Stimulated activated memory B cell treated with anti-CD40 and anti-IgM and Interleukin-4, amounts not matched to agents 10 μg/mL and 1 μg/mL and 100 μg/mL, for 72 hours (primary cell): ENCODE measurements around the gene OPCML.

ENCODE experiments used
- ATAC-seq: fragments of 150-1000 bp; cut with Tn5 transposase; 2 replicates; pipeline ENCODE4 v1.10.0; 2021
- H3K27ac Mint-ChIP-seq: one replicate; pipeline ENCODE4 v1.8.0; 2022; ENCODE audit warnings: mild to moderate bottlenecking, mixed read lengths
- H3K27me3 Mint-ChIP-seq: one replicate; pipeline ENCODE4 v1.8.0; 2022; ENCODE audit warnings: mixed read lengths
- H3K36me3 Mint-ChIP-seq: one replicate; pipeline ENCODE4 v1.8.0; 2022; ENCODE audit warnings: mixed read lengths
- H3K4me1 Mint-ChIP-seq: one replicate; pipeline ENCODE4 v1.8.0; 2022; ENCODE audit warnings: mixed read lengths
- H3K4me3 Mint-ChIP-seq: one replicate; pipeline ENCODE4 v1.8.0; 2022; ENCODE audit warnings: mild to moderate bottlenecking, moderate library complexity, mixed read lengths
- H3K9me3 Mint-ChIP-seq: one replicate; pipeline ENCODE4 v1.8.0; 2022; ENCODE audit warnings: mixed read lengths

The OPCML gene

DNA sequence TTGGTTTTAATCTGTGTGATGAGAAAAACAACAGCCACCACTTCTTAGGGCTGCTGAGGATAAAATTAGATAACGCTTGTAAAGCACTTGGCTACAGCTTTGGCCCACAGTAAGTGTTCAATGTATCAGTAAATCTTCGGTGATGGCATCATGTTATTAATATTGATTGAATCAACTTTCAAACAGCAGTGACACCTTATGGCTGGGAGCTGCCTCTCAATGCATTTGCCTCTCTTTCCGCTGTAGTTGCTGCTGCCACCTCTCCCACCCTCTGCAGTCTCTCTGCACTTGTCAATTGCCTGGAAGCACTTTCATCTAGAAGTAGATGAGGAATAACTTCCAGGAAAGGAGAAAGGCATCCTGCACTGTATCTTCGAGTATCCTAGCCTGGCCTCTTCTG, 491.1 kb downstream of the OPCML start:
- Mint-ChIP-seq H3K4me1 (no peaks in the 10 kb centered on the region), H3K27ac (no peak overlapping the region), H3K36me3 (no peaks in the 10 kb centered on the region), H3K9me3 (peaks cover 11% of the 10 kb centered on the region), H3K27me3 (no peaks in the 10 kb centered on the region), H3K4me3 (no peak overlapping the region)
- ATAC-seq, result no peak

DNA sequence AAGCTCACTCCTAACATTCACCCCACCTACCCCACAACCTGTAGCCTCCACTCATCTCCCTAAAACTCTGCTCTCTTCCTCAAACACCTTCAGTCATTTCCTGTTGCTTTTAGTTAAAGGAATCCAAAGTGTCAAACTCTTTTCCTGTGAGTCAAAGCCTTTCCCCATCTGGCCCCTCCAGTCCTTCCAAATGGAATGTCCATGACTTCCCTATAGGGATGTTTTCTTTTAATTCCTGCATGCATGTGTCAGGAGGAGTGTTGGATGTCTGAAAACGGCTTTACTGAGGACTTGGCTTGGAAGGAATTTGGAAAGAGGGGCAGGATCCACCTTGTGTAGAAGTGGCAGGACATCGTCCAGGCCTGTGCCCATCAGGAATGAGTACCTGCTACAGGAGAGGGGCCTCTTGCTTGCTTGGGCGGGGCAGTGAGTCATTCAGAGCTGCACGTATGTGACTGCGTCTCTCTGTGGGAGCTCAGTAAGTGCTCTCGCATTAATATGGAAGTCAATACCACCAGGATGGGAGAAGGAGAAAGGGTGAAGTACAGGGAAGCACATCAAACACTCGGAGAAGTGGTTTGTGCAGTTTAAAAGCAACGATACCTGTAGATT, 491.9 kb downstream of the OPCML start:
- ATAC-seq, result no peak
- Mint-ChIP-seq H3K27me3 (no peaks in the 10 kb centered on the region), H3K4me1 (no peaks in the 10 kb centered on the region), H3K9me3 (peaks cover 11% of the 10 kb centered on the region), H3K4me3 (no peak overlapping the region), H3K27ac (no peak overlapping the region), H3K36me3 (no peaks in the 10 kb centered on the region)

DNA sequence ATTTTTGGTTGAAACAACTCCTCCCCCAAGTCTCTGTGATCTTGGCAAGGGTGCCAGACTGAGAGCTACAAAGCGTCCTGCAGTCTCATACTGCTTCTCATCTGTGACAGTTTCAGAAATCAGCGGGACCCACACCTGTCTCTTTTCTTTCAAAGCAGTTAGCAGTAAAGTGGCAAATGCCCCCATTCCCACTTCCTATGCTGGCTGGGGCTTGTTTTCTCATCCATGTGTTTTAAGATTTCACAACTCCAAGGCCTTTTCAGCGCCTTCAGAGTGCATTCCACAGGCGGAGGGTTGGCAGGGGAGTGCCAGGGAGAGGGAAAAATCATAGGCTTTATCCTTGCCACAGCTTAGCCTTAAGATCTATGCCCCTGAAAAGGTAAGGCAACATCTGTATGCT, 493.5 kb downstream of the OPCML start:
- Mint-ChIP-seq H3K4me3 (no peak overlapping the region), H3K27me3 (no peaks in the 10 kb centered on the region), H3K4me1 (no peaks in the 10 kb centered on the region), H3K36me3 (no peaks in the 10 kb centered on the region), H3K27ac (no peak overlapping the region), H3K9me3 (peaks cover 9% of the 10 kb centered on the region)
- no peak for ATAC-seq

DNA sequence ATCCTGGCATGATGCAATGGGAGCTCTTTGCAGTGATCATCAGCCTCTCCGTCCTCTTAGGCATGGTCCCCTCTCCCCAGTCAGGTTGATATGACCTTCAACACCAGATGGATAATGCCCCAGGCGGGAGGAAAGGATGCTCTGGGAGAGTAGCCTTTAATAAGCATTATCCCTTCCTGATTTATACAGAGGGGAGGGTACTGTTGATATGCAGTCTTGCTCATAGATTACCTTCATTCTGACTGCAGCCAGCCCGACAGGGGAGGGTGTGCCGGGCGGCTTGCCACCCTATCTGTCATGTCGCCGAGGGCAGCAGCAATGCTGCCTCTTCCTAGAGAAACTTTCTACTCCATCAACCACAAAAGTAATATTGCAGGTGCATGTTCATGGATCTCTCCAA, 497.4 kb downstream of the OPCML start:
- Mint-ChIP-seq H3K27ac (no peak overlapping the region), H3K36me3 (no peaks in the 10 kb centered on the region), H3K4me1 (no peaks in the 10 kb centered on the region), H3K4me3 (no peak overlapping the region), H3K9me3 (peaks cover 10% of the 10 kb centered on the region), H3K27me3 (no peaks in the 10 kb centered on the region)
- ATAC-seq, result no peak

DNA sequence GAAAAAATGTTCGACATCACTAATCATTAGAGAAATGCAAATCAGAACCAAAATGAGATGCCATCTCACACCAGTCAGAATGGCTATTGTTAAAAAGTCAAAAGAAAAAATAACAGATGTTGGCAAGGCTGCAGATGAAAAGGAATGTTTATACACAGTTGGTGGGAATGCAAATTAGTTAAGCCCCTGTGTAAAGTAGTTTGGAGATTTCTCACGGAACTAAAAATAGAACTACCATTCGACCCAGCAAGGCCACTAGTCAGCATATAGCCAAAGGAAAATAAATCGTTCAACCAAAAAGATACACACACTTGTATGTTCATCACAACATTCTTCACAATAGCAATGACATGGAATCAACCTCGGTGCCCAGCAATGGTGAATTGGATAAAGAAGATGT, 503.2 kb downstream of the OPCML start:
- Mint-ChIP-seq H3K36me3 (no peaks in the 10 kb centered on the region), H3K27ac (no peak overlapping the region), H3K4me3 (no peak overlapping the region), H3K9me3 (peaks cover 10% of the 10 kb centered on the region), H3K4me1 (no peaks in the 10 kb centered on the region), H3K27me3 (no peaks in the 10 kb centered on the region)
- no peak for ATAC-seq

DNA sequence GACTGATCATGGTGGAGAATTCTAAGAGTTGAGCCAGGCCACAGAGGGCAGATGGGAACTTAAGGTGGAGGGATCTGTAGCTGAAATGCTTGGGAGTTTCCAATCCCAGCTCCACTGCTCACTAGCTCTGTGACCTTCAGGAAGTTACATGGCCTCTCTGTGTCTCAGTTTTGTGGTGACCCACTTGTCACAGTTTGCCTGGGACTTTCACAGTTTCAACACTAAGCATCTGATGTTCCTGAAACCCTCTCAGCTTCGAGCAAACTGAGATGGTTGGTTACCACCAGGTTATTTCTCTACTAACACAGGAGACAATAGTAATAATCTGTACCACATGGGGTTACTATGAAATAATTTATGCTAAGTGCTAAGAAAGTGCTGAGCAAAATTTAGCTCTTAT, 505.3 kb downstream of the OPCML start:
- Mint-ChIP-seq H3K27ac (no peak overlapping the region), H3K9me3 (peaks cover 12% of the 10 kb centered on the region), H3K4me1 (no peaks in the 10 kb centered on the region), H3K36me3 (no peaks in the 10 kb centered on the region), H3K4me3 (no peak overlapping the region), H3K27me3 (no peaks in the 10 kb centered on the region)
- no peak for ATAC-seq

DNA sequence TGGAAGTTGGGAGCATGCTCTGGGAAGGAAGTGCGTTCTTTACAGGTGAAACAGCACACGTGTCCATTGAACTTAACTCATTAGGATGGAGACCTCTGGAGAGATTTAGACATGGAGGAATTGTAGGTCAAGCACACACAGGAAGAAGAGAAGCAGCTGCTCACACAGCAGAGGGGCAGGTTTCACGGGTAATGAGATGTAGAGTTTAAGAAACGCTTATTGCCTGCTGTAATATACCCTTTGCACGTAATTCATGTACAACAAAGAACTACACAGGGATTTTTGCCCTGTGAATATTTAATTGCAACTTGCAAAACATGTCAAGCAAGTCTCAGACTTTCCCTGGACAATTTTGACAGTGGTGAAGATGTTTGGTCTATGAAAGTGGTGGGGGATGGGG, 508.0 kb downstream of the OPCML start:
- ATAC-seq, result no peak
- H3K36me3 Mint-ChIP-seq, result no peaks in the 10 kb centered on the region
- H3K9me3 Mint-ChIP-seq, result peaks cover 3% of the 10 kb centered on the region
- H3K4me1 Mint-ChIP-seq, result no peaks in the 10 kb centered on the region
- no peak overlapping the region for H3K27ac Mint-ChIP-seq
- H3K27me3 Mint-ChIP-seq, result no peaks in the 10 kb centered on the region
- no peak overlapping the region for H3K4me3 Mint-ChIP-seq

DNA sequence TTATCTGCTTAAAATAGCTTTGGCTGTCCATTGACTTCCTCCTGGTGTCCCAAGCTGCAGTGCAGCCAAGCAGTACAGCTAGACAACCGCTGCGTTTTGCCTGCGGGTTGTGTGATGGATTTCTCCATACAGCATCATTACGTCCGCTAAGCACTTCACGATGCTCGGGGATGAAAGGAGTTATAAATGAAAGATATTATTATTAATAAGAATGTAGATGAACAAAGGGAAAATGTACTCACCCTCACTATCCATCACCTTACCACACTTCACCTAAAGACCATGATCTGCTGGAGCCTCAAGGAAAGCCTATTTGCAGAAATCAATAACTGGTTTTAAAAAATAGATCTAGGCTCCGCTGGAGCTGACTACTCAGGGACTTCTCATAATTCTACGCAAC, 509.1 kb downstream of the OPCML start:
- Mint-ChIP-seq H3K27me3 (no peaks in the 10 kb centered on the region), H3K4me1 (no peaks in the 10 kb centered on the region), H3K36me3 (no peaks in the 10 kb centered on the region), H3K9me3 (peaks cover 3% of the 10 kb centered on the region), H3K4me3 (no peak overlapping the region), H3K27ac (no peak overlapping the region)
- no peak for ATAC-seq

DNA sequence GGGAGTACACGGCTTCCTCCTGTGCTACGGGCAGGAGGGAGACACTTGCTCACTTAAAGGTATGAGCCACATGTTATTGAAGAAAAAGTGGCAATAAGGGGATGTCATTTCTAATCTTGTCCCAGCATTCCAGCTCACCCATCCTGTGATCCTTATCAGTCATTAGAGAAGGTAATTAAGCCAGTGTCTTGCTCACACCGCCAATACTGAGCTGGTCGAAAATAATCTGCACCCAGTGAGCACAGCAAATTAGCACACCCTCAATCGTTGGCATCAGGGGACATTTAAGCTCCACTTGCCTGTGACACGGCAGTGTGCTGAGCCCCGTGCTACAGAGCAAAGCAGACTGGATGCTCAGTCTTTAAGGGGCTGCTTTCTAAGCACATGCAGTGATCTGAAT, 510.7 kb downstream of the OPCML start:
- no peaks in the 10 kb centered on the region for H3K27me3 Mint-ChIP-seq
- H3K27ac Mint-ChIP-seq, result no peak overlapping the region
- no peaks in the 10 kb centered on the region for H3K4me1 Mint-ChIP-seq
- no peak overlapping the region for H3K4me3 Mint-ChIP-seq
- no peak for ATAC-seq
- no peaks in the 10 kb centered on the region for H3K36me3 Mint-ChIP-seq
- H3K9me3 Mint-ChIP-seq, result peaks cover 3% of the 10 kb centered on the region

DNA sequence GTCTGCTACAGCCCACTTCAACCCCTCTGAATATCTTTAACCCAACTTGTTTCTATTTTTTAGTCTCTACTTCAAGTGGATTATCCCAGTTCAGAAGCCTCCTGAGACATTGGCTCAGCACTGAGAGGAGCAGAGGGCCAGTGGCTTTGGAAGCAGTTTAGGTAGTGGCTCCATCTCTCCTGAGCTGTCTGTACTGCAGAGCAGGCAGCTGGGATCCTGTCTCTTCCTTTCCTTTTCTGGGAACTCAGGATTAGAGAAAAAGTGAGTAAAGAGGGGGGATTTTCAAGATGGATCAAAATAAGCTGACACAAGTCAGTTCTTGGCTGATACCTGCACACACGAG, 512.0 kb downstream of the OPCML start:
- ATAC-seq, result no peak
- no peaks in the 10 kb centered on the region for H3K27me3 Mint-ChIP-seq

DNA sequence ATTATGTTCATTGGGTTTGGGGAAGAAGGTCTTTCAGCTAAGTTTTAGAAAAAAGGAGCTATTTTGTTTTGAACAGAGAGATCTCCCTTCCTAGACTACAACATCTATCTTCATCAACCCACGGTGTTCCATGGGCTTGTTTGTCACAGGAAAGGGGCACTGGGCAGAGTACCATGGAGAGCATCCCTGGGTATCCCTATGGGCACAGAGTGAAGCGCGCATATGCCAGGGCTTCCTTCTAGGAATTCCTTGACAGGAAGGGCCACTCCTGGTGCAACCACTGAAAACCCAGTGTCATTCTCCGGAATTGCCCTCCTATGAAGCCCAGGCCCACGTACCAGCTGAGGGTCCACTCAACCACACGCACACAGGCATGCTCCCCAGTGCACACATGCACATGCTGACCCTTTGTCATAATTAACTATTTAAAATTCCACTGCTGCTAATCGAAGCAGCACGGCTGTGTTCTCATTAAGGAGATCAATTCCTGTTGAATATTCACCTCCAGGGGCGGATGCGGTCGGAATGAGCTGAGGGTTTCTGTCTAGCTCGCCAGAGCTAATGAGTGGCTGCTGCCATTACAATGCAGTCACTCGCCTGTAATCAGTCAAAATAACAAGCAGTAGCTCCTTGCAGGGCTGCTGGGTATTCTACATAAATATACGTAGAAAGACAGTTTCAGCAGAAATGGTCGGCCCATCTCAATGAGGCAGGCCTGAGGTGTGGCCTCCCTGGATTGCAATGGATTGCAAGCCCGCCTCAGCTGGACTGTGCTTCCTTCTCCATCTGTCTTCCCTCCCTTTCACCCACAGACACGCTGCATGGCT, 512.5 kb downstream of the OPCML start:
- H3K27ac Mint-ChIP-seq, result no peak overlapping the region
- no peaks in the 10 kb centered on the region for H3K27me3 Mint-ChIP-seq

More for the DNA sequence above, 512.0 kb downstream of the OPCML start:
- H3K36me3 Mint-ChIP-seq, result no peaks in the 10 kb centered on the region
- H3K4me3 Mint-ChIP-seq, result no peak overlapping the region
- H3K4me1 Mint-ChIP-seq, result no peaks in the 10 kb centered on the region
- H3K27ac Mint-ChIP-seq, result no peak overlapping the region
- H3K9me3 Mint-ChIP-seq, result peaks cover 6% of the 10 kb centered on the region

DNA sequence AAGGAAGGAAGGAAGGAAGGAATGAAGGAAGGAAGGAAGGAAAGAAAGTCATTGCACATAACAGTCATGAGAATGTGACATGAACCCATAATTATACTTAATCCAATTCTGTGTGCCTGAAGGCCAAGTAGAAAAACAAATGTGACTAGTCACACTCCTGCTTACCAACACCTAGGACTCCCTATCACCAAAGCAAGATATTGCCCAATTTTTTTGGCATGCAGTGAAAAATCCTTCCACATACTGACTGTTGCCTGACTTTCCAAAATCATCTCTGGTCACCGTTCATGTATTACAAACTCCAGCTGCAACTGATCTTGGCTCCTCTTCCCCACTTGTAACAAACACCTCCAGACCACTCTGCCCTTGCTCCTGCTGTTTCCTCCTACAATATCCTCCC, 516.8 kb downstream of the OPCML start:
- Mint-ChIP-seq H3K27me3 (no peaks in the 10 kb centered on the region), H3K27ac (no peak overlapping the region), H3K4me1 (no peaks in the 10 kb centered on the region), H3K36me3 (no peaks in the 10 kb centered on the region), H3K4me3 (no peak overlapping the region), H3K9me3 (peaks cover 6% of the 10 kb centered on the region)
- ATAC-seq, result peak; percentile 20

More for the DNA sequence above, 512.5 kb downstream of the OPCML start:
- Mint-ChIP-seq H3K4me3 (no peak overlapping the region), H3K4me1 (no peaks in the 10 kb centered on the region), H3K36me3 (no peaks in the 10 kb centered on the region), H3K9me3 (peaks cover 9% of the 10 kb centered on the region)
- no peak for ATAC-seq

DNA sequence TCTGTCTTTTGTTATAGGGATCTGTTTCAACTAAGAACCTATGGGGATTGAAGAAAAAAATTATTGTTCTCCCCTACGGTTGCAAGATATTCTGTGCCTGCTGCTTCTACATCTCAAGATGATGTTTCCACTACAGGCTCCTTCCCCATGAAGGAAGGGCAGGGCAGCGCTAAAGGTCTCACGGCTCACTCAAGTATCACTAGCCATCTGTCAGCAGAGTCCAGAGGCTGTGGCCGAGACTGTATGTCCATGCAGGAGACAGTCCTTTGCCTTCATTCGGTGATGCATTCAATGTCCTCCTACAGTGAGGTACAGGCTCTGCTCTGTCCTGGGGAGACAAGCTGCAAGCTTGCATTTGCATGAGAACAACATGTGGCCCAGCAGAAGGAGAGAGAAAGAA, 518.0 kb downstream of the OPCML start:
- peaks cover 6% of the 10 kb centered on the region for H3K9me3 Mint-ChIP-seq
- no peak overlapping the region for H3K4me3 Mint-ChIP-seq
- no peaks in the 10 kb centered on the region for H3K36me3 Mint-ChIP-seq
- no peaks in the 10 kb centered on the region for H3K4me1 Mint-ChIP-seq
- no peak overlapping the region for H3K27ac Mint-ChIP-seq
- H3K27me3 Mint-ChIP-seq, result no peaks in the 10 kb centered on the region
- no peak for ATAC-seq

DNA sequence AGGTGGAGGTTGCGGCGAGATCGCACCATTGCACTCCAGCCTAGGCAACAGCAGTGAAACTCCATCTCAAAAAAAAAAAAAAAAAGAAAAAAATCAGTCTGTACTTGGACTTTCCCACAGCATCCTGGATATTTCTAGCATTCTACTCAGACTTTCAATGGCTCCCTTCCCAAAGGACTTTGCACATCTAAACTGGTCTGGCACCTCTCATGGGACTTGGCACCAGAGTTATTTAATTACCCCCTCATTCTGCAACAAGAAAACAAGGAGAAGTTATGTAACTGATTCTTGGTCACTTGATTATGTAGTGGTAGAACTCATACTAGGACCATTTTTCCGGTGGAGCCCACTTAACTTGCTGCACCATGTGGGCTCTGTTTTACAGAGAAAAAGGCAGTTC, 519.5 kb downstream of the OPCML start:
- no peaks in the 10 kb centered on the region for H3K27me3 Mint-ChIP-seq
- H3K9me3 Mint-ChIP-seq, result peaks cover 6% of the 10 kb centered on the region
- H3K4me1 Mint-ChIP-seq, result no peaks in the 10 kb centered on the region
- H3K27ac Mint-ChIP-seq, result no peak overlapping the region
- no peaks in the 10 kb centered on the region for H3K36me3 Mint-ChIP-seq
- ATAC-seq, result no peak
- no peak overlapping the region for H3K4me3 Mint-ChIP-seq

DNA sequence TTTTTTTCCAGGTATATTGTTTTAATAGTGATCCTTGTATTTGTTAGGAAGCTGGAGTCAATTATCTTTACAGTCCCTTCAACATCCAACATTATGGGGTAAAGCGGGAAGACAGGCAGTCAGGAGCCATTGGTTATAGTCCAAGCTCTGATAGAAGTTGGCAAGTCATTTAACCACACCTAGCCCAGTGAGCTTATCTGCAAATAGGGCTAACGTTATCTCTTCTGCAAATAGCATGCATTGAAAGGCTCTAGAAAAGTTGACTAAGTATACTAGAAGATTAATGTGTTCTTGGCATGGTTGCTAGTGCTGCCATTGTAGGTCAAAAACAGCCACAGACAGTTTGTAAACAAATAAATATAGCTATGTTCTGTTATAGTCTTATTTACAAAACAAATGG, 520.7 kb downstream of the OPCML start:
- Mint-ChIP-seq H3K4me3 (no peak overlapping the region), H3K27me3 (no peaks in the 10 kb centered on the region), H3K9me3 (peaks cover 6% of the 10 kb centered on the region), H3K36me3 (no peaks in the 10 kb centered on the region), H3K4me1 (no peaks in the 10 kb centered on the region), H3K27ac (no peak overlapping the region)
- no peak for ATAC-seq

DNA sequence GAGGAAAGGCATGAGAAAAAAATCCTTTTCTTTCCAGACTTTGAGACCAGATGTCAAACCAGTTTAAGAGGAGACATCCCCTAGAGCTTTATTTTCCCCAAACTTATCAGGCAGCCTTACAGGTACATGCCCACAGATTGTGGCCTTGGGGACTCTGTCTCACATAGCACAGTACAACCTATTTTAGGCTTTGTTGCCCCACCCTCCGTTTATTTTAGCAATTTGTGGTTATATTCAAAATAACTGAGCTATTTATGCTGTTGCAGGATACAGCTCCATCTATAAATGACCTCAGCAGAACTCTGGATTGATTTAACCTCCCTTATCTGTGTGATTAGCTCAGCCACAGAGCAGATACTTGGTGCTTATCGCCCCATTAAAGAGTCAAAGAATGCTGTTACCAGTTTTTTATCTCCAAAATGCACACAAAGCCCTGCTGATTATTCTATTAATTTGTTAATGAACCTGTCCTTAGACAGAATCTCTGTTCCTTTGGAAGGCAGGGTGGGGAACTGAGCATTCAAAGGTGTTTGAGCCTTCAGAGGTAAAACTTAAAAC, 525.2 kb downstream of the OPCML start:
- Mint-ChIP-seq H3K9me3 (peaks cover 10% of the 10 kb centered on the region), H3K4me3 (no peak overlapping the region), H3K27me3 (no peaks in the 10 kb centered on the region), H3K4me1 (no peaks in the 10 kb centered on the region), H3K36me3 (no peaks in the 10 kb centered on the region), H3K27ac (no peak overlapping the region)
- no peak for ATAC-seq
